Peyer's patch (tissue), 4 donors: Measurements from ENCODE around the gene STAT5B. TPM values are rescaled to one million over a fixed set of nuclear protein-coding genes. Genes with fewer than 3 reads are reported as not detected.
A peak's percentile ranks its signal among the peaks of the same experiment; 100 is the strongest.
"Not testable (repeated sequence)": the region's sequence is repeated elsewhere in the genome, so short reads cannot be mapped to it uniquely, and the experiment has no call there.

ENCODE experiments used
- DNase-seq, 3 donors: peaks; one replicate each; pipeline ENCODE4 v3.0.0-alpha.2; 2017 to 2019
- H3K27ac ChIP-seq, 4 donors: fragments of 200-600 bp; sonication (generic); one replicate each; pipeline ENCODE4 v1.5.1; 2016 to 2019
- H3K27me3 ChIP-seq, 2 donors: fragments of 200-600 bp; sonication (generic); one replicate each; pipeline ENCODE4 v1.5.1; 2019
- H3K36me3 ChIP-seq, 3 donors: fragments of 200-600 bp; sonication (generic); one replicate each; pipeline ENCODE4 v1.5.1; 2016 to 2019
- H3K4me1 ChIP-seq, 4 donors: fragments of 200-600 bp; sonication (generic); one replicate each; pipeline ENCODE4 v1.5.1; 2016 to 2019
- H3K4me3 ChIP-seq, 4 donors: fragments of 200-600 bp; sonication (generic); 1 replicate in 3 of 4; 2 replicates in 1 of 4; pipeline ENCODE4 v1.5.1; 2016 to 2019; ENCODE audit warnings: mild to moderate bottlenecking in 1 of 4
- H3K9me3 ChIP-seq, 4 donors: fragments of 200-600 bp; sonication (generic); one replicate each; pipeline ENCODE4 v1.5.1; 2016 to 2019; ENCODE audit warnings: mild to moderate bottlenecking in 1 of 4
- POLR2A ChIP-seq, 2 donors: fragments of 450-650 bp; IDR thresholded peaks; one replicate each; pipeline ENCODE4 v1.5.1; 2017; ENCODE audit warnings: antibody characterized with exemption in 2 of 2, mild to moderate bottlenecking in 2 of 2, moderate library complexity in 2 of 2
- total RNA-seq, 4 donors: library from RNA; depleted of rRNA; stranded (reverse); fragments of >200 nt; gene quantifications; one replicate each; pipeline ENCODE4 v1.1.0, GENCODE V29; 2016
- TF ChIP-seq, protein P1 (sequence below), 6 experiments: fragments of 450-650 bp in 4 of 6; fragments of 200-600 bp in 2 of 6; sonication (generic) in 1 of 6; IDR thresholded peaks; one replicate each; pipeline ENCODE4 v1.5.1; 2017 to 2019; ENCODE audit warnings: antibody characterized with exemption in 6 of 6, mild to moderate bottlenecking in 3 of 6, moderate library complexity in 1 of 6

The STAT5B gene
- total RNA-seq, 4 donors from 2014 or later = 36.3 to 128 (median 68.1) TPM

DNA sequence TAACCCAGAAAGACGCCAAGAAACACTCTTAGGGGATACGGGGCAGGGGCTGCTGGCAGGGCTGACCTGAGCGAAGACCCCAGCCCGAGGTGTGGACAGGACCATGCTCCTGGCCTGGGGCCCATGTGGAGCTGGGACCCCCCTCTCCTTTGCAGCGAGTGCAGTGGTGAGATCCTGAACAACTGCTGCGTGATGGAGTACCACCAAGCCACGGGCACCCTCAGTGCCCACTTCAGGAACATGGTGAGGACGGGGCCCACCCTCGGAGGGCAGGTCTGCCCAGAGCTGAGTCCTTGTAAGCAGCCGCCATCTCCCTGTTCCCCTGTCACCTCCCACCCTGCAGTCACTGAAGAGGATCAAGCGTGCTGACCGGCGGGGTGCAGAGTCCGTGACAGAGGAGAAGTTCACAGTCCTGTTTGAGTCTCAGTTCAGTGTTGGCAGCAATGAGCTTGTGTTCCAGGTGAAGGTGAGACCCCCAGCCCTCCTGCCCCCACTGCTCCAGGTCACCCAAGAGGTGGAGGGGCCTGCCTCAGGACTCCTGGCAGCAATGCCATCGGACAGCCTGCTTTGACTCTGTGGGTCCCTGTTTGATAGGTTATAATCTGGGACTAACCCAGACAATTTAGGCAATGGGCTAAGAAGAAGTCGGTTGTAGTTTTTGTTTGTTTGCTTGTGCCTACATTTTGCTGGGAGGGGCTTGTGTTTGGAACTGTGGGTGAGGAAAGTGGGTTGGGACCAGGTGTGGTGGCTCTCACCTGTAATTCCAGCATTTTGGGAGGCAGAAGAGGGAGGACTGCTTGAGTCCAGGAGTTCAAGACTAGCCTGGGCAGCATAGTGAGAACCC, 28.2 kb upstream of the STAT5B start:
- Histone ChIP-seq H3K4me1 (no peaks in the 10 kb centered on the region), H3K27ac (no peak overlapping the region), H3K27me3 (no peaks in the 10 kb centered on the region), H3K9me3 (no peaks in the 10 kb centered on the region), H3K36me3 (peaks cover 0 to 77% (median 0%) of the 10 kb centered on the region in 3 donors), H3K4me3 (no peak overlapping the region)
- TF ChIP-seq, protein P1, sequence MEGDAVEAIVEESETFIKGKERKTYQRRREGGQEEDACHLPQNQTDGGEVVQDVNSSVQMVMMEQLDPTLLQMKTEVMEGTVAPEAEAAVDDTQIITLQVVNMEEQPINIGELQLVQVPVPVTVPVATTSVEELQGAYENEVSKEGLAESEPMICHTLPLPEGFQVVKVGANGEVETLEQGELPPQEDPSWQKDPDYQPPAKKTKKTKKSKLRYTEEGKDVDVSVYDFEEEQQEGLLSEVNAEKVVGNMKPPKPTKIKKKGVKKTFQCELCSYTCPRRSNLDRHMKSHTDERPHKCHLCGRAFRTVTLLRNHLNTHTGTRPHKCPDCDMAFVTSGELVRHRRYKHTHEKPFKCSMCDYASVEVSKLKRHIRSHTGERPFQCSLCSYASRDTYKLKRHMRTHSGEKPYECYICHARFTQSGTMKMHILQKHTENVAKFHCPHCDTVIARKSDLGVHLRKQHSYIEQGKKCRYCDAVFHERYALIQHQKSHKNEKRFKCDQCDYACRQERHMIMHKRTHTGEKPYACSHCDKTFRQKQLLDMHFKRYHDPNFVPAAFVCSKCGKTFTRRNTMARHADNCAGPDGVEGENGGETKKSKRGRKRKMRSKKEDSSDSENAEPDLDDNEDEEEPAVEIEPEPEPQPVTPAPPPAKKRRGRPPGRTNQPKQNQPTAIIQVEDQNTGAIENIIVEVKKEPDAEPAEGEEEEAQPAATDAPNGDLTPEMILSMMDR (IDR thresholded peaks at IDR 0.05) = no peak
- TF ChIP-seq POLR2A (IDR thresholded peaks at IDR 0.05) = no peak
- DNase-seq = no peak

DNA sequence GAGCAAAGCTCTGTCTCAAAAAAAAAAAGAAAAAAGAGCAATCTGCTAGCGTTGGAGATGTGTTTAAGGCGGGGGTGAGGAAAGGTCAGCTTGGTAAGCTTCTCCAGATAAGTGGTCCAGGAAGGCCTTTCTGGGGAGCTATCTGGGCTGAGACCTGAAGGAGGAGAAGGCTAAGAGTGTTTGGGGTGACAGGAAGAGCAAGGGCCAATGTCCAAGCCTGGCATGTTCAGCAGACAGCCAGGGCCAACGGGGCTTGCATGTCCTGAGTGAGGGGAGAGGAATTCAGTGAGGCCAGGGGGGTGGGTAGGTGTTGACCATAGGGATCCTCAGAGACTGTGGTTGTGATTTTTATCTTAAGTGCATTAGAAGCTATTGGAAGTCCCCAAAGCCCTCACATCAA, 27.5 kb upstream of the STAT5B start:
- Histone ChIP-seq H3K36me3 (peaks cover 0 to 78% (median 0%) of the 10 kb centered on the region in 3 donors), H3K27ac (no peak overlapping the region), H3K9me3 (no peaks in the 10 kb centered on the region), H3K27me3 (no peaks in the 10 kb centered on the region), H3K4me1 (no peaks in the 10 kb centered on the region), H3K4me3 (no peak overlapping the region)
- no peak for DNase-seq
- TF ChIP-seq, protein P1 (IDR thresholded peaks at IDR 0.05) = no peak
- no peak for TF ChIP-seq POLR2A (IDR thresholded peaks at IDR 0.05)

DNA sequence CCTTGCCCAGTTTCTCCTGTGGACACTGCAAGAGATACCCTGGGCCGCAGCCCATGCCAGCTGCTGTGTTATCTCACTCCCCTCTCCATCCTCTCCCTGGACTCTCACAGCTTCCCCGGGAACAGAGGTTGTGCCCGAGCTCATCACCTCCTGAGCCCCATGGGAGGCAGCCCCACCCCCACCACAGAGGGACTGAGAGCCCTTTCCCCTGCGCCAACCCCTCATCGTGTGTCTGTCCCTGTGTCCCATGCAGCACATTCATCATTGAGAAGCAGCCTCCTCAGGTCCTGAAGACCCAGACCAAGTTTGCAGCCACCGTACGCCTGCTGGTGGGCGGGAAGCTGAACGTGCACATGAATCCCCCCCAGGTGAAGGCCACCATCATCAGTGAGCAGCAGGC, 24.8 kb upstream of the STAT5B start:
- Histone ChIP-seq H3K36me3 (peaks cover 0 to 64% (median 0%) of the 10 kb centered on the region in 3 donors), H3K27ac (no peak overlapping the region), H3K9me3 (no peaks in the 10 kb centered on the region), H3K4me3 (no peak overlapping the region), H3K27me3 (no peaks in the 10 kb centered on the region), H3K4me1 (no peaks in the 10 kb centered on the region)
- TF ChIP-seq, protein P1 (IDR thresholded peaks at IDR 0.05) = no peak
- no peak for TF ChIP-seq POLR2A (IDR thresholded peaks at IDR 0.05)
- no peak for DNase-seq

DNA sequence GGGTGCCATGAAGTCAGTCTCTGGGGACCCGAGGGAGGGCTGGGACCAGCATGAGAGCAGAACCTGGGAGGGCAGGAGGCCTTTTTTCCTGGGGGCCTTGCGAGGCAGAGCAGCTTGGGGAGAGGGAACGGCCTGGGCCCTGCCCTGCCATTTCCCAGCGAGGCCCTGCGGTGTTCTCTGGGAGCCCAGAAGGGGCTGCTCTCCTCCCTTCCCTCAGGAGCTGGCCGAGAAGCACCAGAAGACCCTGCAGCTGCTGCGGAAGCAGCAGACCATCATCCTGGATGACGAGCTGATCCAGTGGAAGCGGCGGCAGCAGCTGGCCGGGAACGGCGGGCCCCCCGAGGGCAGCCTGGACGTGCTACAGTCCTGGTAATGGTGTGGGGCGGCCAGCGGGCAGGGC, 23.7 kb upstream of the STAT5B start:
- H3K9me3 ChIP-seq, H3K27me3 ChIP-seq, DNase-seq, H3K4me1 ChIP-seq, H3K27ac ChIP-seq, H3K4me3 ChIP-seq: not testable (repeated sequence)
- peaks cover 0 to 62% (median 0%) of the 10 kb centered on the region in 3 donors for H3K36me3 ChIP-seq

DNA sequence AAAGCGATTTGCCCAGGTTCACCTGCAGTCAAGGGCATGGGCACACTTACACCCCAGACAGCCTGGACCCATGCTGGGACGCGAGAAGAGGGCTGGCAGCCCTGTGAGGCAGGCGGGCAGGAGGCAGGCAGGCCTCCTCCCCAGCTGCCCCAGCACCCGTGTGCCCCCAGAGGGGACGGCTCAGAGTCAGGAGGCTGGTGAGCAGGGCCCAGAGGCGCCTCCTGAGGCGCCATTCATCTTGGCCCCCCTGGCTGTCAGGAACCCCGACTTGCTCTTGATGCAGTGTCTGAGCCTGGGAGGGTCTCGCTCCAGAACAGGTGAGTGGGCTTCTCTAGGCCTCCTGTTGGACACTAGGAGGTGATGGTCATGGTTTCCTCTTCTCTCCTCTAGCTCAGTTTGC, 23.2 kb upstream of the STAT5B start:
- not testable (repeated sequence) for H3K27me3 ChIP-seq, H3K27ac ChIP-seq, H3K9me3 ChIP-seq, DNase-seq, H3K4me1 ChIP-seq, H3K4me3 ChIP-seq
- peaks cover 0 to 59% (median 0%) of the 10 kb centered on the region in 3 donors for H3K36me3 ChIP-seq

DNA sequence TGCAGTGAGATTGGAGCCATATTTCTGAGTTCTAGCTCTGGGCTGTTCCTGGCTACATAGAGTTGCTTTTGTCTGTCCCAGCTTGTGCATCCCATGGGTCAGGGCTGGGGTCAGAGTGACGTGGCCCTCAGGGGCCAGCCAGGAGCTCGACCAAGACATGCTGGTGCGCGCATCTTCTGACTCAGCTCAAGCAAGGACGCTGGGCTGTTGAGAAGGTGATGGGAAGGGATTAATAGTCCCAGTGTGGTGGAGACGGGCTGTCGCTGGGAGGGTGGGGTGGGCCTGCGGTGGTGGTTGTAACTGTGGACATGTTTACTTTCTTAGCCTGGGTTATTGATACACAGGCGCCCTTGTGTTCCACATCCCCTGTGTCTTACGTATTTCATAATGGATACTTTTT, 21.6 kb upstream of the STAT5B start:
- not testable (repeated sequence) for DNase-seq, H3K4me1 ChIP-seq, H3K4me3 ChIP-seq, H3K27ac ChIP-seq, H3K27me3 ChIP-seq, H3K9me3 ChIP-seq
- H3K36me3 ChIP-seq = peaks cover 0 to 60% (median 0%) of the 10 kb centered on the region in 3 donors

DNA sequence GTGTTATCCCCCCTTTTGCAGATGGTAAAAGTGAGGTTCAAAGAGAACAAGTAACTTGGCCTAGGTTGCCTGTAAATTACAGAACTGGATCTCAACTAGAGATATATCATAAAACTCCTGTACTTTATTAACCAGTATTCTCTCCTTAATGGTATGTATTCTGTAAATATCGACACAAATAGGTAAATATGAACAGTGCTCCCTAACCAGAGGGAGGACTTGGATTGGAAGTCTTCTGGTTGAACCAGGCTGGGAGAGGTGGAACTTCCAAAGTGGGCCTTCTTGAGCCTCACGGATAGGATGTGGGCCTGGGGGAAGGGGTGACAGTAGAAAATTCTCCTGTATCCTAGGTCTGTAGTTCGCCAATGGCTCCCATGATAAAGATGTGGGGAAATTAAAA, 19.8 kb upstream of the STAT5B start:
- no peaks in the 10 kb centered on the region for H3K27me3 ChIP-seq
- DNase-seq = peak in 1 of 3 donors; percentile 3
- no peak overlapping the region for H3K27ac ChIP-seq
- H3K4me1 ChIP-seq = no peaks in the 10 kb centered on the region
- H3K4me3 ChIP-seq = no peak overlapping the region
- H3K9me3 ChIP-seq = no peaks in the 10 kb centered on the region
- TF ChIP-seq, protein P1 (IDR thresholded peaks at IDR 0.05) = no peak
- no peak for TF ChIP-seq POLR2A (IDR thresholded peaks at IDR 0.05)
- peaks cover 0 to 50% (median 0%) of the 10 kb centered on the region in 3 donors for H3K36me3 ChIP-seq
